WTC11 (cell line): ENCODE measurements around the gene NHSL1. TPM values are rescaled to one million over a fixed set of nuclear protein-coding genes. Genes with fewer than 3 reads are reported as not detected.
A peak's percentile ranks its signal among the peaks of the same experiment; 100 is the strongest.

Experiments used
- ATAC-seq: fragments of 200-7000 bp; cut with Tn5 transposase; 2 replicates; pipeline ENCODE4 v1.10.0; 2021; ENCODE audit warnings: mild to moderate bottlenecking, moderate library complexity
- CTCF ChIA-PET: fragments of 300-600 bp; sonication (Branson Sonifier 250); formaldehyde crosslinking; loops from one replicate; lab custom pipeline; 2021; ENCODE audit warnings: antibody characterized with exemption; lab: Charles Lee
- POLR2A ChIA-PET: fragments of 350-600 bp; sonication (Branson Sonifier 250); formaldehyde crosslinking; loops from one replicate; lab custom pipeline; 2021; ENCODE audit warnings: antibody characterized with exemption; lab: Charles Lee
- DNase-seq: peaks from one replicate; pipeline ENCODE4 v3.0.0; 2021; ENCODE audit warnings: low spot score
- H3K27ac Mint-ChIP-seq: 2 replicates; pipeline ENCODE4 v1.8.0; 2021; ENCODE audit warnings: mixed read lengths
- H3K27me3 Mint-ChIP-seq: 2 replicates; pipeline ENCODE4 v1.8.0; 2021; ENCODE audit warnings: low read depth, mild to moderate bottlenecking, moderate library complexity, mixed read lengths
- H3K36me3 Mint-ChIP-seq: 2 replicates; pipeline ENCODE4 v1.8.0; 2021; ENCODE audit warnings: mixed read lengths
- H3K4me1 Mint-ChIP-seq: 2 replicates; pipeline ENCODE4 v1.8.0; 2022; ENCODE audit warnings: mixed read lengths
- H3K4me3 Mint-ChIP-seq: 2 replicates; pipeline ENCODE4 v1.8.0; 2021; ENCODE audit warnings: mild to moderate bottlenecking, moderate library complexity, mixed read lengths
- H3K9me3 Mint-ChIP-seq: 2 replicates; pipeline ENCODE4 v1.8.0; 2021; ENCODE audit warnings: mixed read lengths
- AR ChIP-seq: fragments of 250-450 bp; sonication (Bioruptor Pico); IDR thresholded peaks from 2 replicates; pipeline ENCODE4 v1.9.0; 2021; ENCODE audit warnings: mild to moderate bottlenecking
- ARID4B ChIP-seq: sonication (generic); formaldehyde crosslinking; IDR thresholded peaks from 2 replicates; pipeline ENCODE4 v1.8.0; 2023; ENCODE audit warnings: missing genetic modification reagents, mild to moderate bottlenecking, borderline replicate concordance
- ATF6 ChIP-seq: sonication (generic); formaldehyde crosslinking; IDR thresholded peaks from 2 replicates; pipeline ENCODE4 v1.8.1; 2023; ENCODE audit warnings: mild to moderate bottlenecking, missing genetic modification reagents
- ELF4 ChIP-seq: sonication (generic); formaldehyde crosslinking; IDR thresholded peaks from 2 replicates; pipeline ENCODE4 v1.8.1; 2022; ENCODE audit warnings: low read depth, mild to moderate bottlenecking, moderate library complexity, missing genetic modification reagents
- EMX1 ChIP-seq: fragments of 250-450 bp; sonication (Bioruptor Pico); IDR thresholded peaks from 2 replicates; pipeline ENCODE4 v1.8.0; 2021; ENCODE audit warnings: mild to moderate bottlenecking
- FOXP4 ChIP-seq: sonication (generic); formaldehyde crosslinking; IDR thresholded peaks from 2 replicates; pipeline ENCODE4 v1.8.0; 2022; ENCODE audit warnings: mild to moderate bottlenecking, missing genetic modification reagents
- MAX ChIP-seq: sonication (generic); formaldehyde crosslinking; IDR thresholded peaks from 2 replicates; pipeline ENCODE4 v1.8.0; 2022; ENCODE audit warnings: mild to moderate bottlenecking, missing genetic modification reagents
- MYBL2 ChIP-seq: sonication (generic); formaldehyde crosslinking; IDR thresholded peaks from 2 replicates; pipeline ENCODE4 v1.8.1; 2023; ENCODE audit warnings: mild to moderate bottlenecking, moderate library complexity, missing genetic modification reagents
- OVOL2 ChIP-seq: fragments of 250-450 bp; sonication (Bioruptor Pico); IDR thresholded peaks from 2 replicates; pipeline ENCODE4 v1.9.0; 2021; ENCODE audit warnings: mild to moderate bottlenecking, borderline replicate concordance
- PREB ChIP-seq: sonication (generic); formaldehyde crosslinking; IDR thresholded peaks from 2 replicates; pipeline ENCODE4 v1.8.1; 2022; ENCODE audit warnings: mild to moderate bottlenecking, missing genetic modification reagents, moderate library complexity, borderline replicate concordance
- PRRX2 ChIP-seq: fragments of 250-450 bp; sonication (Bioruptor Pico); IDR thresholded peaks from 2 replicates; pipeline ENCODE4 v1.8.0; 2021; ENCODE audit warnings: mild to moderate bottlenecking
- ZBTB21 ChIP-seq: sonication (generic); formaldehyde crosslinking; IDR thresholded peaks from 2 replicates; pipeline ENCODE4 v1.8.1; 2023; ENCODE audit warnings: mild to moderate bottlenecking, missing genetic modification reagents, borderline replicate concordance
- ZNF281 ChIP-seq: sonication (generic); formaldehyde crosslinking; IDR thresholded peaks from 2 replicates; pipeline ENCODE4 v1.8.0; 2023; ENCODE audit warnings: mild to moderate bottlenecking, missing genetic modification reagents
- ZNF425 ChIP-seq: fragments of 250-450 bp; sonication (Bioruptor Pico); conservative IDR thresholded peaks from 2 replicates; pipeline ENCODE4 v1.9.0; 2021; ENCODE audit warnings: mild to moderate bottlenecking
- ZNF671 ChIP-seq: fragments of 250-450 bp; sonication (Bioruptor Pico); IDR thresholded peaks from 2 replicates; pipeline ENCODE4 v1.8.0; 2021; ENCODE audit warnings: mild to moderate bottlenecking
- total RNA-seq: library from RNA; stranded (reverse); gene quantifications from 3 replicates; pipeline ENCODE4 v1.2.3, GENCODE V29; 2021

NHSL1 gene
- total RNA-seq, 1 experiment from 2014 or later = 31.1 TPM

- TF ChIP-seq AR (CRISPR knock-in tag) = no peak
- no peak for TF ChIP-seq PRRX2 (CRISPR knock-in tag)
- no peak for TF ChIP-seq ZNF671 (CRISPR knock-in tag)
Observed at GRCh38 chr6:138487102-138487604, 12.1 kb downstream of the NHSL1 start (continued).

GRCh38 chr6:138486249-138487101 lies 12.8 kb downstream of the NHSL1 start:
- ChIA-PET CTCF (interaction anchor here (0.9 to 2.2 kb wide), 4 partner anchors 13 to 59 kb away, joined by 3 to 6 read pairs (median 4); partner anchors contain the start of gene NHSL1), POLR2A (no interaction called here)
- Mint-ChIP-seq H3K9me3 (no peaks in the 10 kb centered on the region), H3K27ac (peak overlapping the region; percentile 95), H3K4me1 (peaks cover 69% of the 10 kb centered on the region), H3K27me3 (no peaks in the 10 kb centered on the region), H3K36me3 (no peaks in the 10 kb centered on the region), H3K4me3 (peak overlapping the region; percentile 50; the same call in 1 of the 2 replicates)
- ATAC-seq (peak; percentile 51), DNase-seq (no peak)
- no peak for TF ChIP-seq MAX (CRISPR knock-in tag)
- no peak for TF ChIP-seq ZNF425 (CRISPR knock-in tag)
- no peak for TF ChIP-seq EMX1
- no peak for TF ChIP-seq ZNF281 (CRISPR knock-in tag)
- no peak for TF ChIP-seq OVOL2
- no peak for TF ChIP-seq PREB (CRISPR knock-in tag)
- no peak for TF ChIP-seq ELF4 (CRISPR knock-in tag)
- no peak for TF ChIP-seq ARID4B
- no peak for TF ChIP-seq ZBTB21 (CRISPR knock-in tag)
- no peak for TF ChIP-seq MYBL2 (CRISPR knock-in tag)
- no peak for TF ChIP-seq ATF6
- no peak for TF ChIP-seq FOXP4 (CRISPR knock-in tag)
